ENCODE data around the gene FKBP11.

The FKBP11 gene

DNA sequence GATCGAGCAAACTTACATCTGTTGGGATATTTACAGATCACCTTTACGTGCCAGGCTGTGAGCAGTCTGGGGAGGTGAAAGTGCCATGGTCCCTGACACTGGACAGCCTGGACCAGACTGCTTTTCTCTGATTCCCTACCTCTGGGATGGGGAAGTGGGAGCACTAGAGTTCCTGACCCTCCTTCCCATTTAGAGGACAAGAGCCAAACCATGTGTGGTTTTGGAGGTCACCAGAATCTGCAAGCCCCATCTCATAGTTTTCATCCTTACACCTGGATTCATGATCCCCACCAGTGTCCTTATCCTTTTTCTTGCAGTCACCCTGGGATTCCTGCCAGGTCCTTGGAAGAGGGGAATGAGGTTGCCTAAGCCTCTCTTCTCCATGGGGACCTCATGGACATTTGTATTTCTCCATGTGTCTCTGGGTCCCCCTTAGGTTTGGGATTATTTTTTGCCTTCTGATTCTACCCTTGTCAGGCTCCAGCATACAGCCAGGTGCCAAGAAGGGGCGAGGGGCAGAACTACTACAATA lies 47.7 kb upstream of the FKBP11 start:
- H2AFZ ChIP-seq (ENCODE audit: low read length): no peak overlapping the region
- H3K79me2 ChIP-seq (ENCODE audit: low read length): no peaks in the 10 kb centered on the region
- H3K4me2 ChIP-seq (ENCODE audit: low read depth, low read length): no peak overlapping the region
- peaks cover 12% of the 10 kb centered on the region for H3K4me1 ChIP-seq (ENCODE audit: low read length)
- H3K9me3 ChIP-seq (replicated peaks; ENCODE audit: insufficient read depth, low read length): no peaks in the 10 kb centered on the region
- no peaks in the 10 kb centered on the region for H4K20me1 ChIP-seq (ENCODE audit: insufficient read depth, low read length)
- no peaks in the 10 kb centered on the region for H3F3A ChIP-seq (ENCODE audit: insufficient read depth, low read length)
- no peaks in the 10 kb centered on the region for H3K36me3 ChIP-seq (replicated peaks; ENCODE audit: insufficient read depth, low read length)
- TF ChIP-seq, protein P1, sequence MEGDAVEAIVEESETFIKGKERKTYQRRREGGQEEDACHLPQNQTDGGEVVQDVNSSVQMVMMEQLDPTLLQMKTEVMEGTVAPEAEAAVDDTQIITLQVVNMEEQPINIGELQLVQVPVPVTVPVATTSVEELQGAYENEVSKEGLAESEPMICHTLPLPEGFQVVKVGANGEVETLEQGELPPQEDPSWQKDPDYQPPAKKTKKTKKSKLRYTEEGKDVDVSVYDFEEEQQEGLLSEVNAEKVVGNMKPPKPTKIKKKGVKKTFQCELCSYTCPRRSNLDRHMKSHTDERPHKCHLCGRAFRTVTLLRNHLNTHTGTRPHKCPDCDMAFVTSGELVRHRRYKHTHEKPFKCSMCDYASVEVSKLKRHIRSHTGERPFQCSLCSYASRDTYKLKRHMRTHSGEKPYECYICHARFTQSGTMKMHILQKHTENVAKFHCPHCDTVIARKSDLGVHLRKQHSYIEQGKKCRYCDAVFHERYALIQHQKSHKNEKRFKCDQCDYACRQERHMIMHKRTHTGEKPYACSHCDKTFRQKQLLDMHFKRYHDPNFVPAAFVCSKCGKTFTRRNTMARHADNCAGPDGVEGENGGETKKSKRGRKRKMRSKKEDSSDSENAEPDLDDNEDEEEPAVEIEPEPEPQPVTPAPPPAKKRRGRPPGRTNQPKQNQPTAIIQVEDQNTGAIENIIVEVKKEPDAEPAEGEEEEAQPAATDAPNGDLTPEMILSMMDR (IDR thresholded peaks at IDR 0.05; ENCODE audit: low read length): no peak
- no peaks in the 10 kb centered on the region for H3K9me2 ChIP-seq (replicated peaks; ENCODE audit: insufficient read depth, low read length)
- H3K27ac ChIP-seq (ENCODE audit: low read length): no peak overlapping the region
- H3K4me3 ChIP-seq (ENCODE audit: low read length): no peak overlapping the region
- peaks cover 76% of the 10 kb centered on the region for H3K27me3 ChIP-seq (replicated peaks; ENCODE audit: insufficient read depth, low read length)
- no peak for DNase-seq
- no peak overlapping the region for H3K9ac ChIP-seq (ENCODE audit: low read length)

DNA sequence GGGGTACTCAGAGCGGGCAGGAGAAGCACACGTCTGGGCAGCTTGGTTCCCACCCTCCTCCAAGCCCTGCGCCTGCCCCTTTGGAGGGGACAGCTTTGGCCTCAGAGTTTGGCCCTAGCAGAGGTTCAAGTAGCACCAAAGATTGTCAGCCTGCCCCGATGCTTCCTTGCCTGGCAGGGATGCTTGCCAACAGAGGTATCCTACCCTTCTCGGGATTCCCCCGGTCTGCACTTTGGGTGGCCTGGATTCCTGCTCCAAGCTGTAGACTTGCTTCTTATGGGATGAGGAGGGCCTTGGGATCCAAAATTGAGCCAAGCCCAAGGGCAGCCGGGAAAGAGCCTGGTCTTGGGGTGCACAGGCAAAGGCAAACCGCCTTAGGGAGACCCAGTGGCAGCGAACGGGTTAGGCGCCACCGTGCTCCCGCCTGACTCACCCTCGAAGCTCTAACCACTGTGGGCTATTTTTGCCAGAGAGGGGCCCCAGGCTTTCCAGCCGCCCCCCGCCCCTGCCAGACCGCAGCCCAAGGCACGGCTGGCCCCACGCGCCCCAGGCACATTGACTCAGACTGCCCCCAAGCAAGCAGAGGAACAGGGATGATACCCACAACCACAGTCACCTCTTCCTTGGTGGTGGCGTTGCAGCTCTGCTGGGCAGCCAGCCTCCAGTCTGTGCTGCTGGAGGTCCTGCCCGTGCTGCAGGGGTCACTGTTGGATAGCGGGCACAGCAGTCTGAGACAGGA lies 47.1 kb upstream of the FKBP11 start:
- Histone ChIP-seq H3K27me3 (replicated peaks; ENCODE audit: insufficient read depth, low read length) (peaks cover 70% of the 10 kb centered on the region), H3K4me3 (ENCODE audit: low read length) (no peak overlapping the region), H3F3A (ENCODE audit: insufficient read depth, low read length) (no peaks in the 10 kb centered on the region), H3K27ac (ENCODE audit: low read length) (no peak overlapping the region), H3K9ac (ENCODE audit: low read length) (no peak overlapping the region), H3K36me3 (replicated peaks; ENCODE audit: insufficient read depth, low read length) (no peaks in the 10 kb centered on the region), H2AFZ (ENCODE audit: low read length) (no peak overlapping the region), H4K20me1 (ENCODE audit: insufficient read depth, low read length) (no peaks in the 10 kb centered on the region), H3K79me2 (ENCODE audit: low read length) (no peaks in the 10 kb centered on the region), H3K4me1 (ENCODE audit: low read length) (peaks cover 6% of the 10 kb centered on the region), H3K4me2 (ENCODE audit: low read depth, low read length) (peak overlapping the region; percentile 82; the same call in 1 of the 2 replicates), H3K9me3 (replicated peaks; ENCODE audit: insufficient read depth, low read length) (no peaks in the 10 kb centered on the region), H3K9me2 (replicated peaks; ENCODE audit: insufficient read depth, low read length) (no peaks in the 10 kb centered on the region)
- no peak for DNase-seq
- TF ChIP-seq EZH2phosphoT487 (IDR thresholded peaks at IDR 0.05; ENCODE audit: low read length): no peak
- TF ChIP-seq EZH2 (optimal IDR thresholded peaks at IDR 0.05; ENCODE audit: low read depth, low read length): no peak
- TF ChIP-seq, protein P1 (IDR thresholded peaks at IDR 0.05; ENCODE audit: low read length): no peak

DNA sequence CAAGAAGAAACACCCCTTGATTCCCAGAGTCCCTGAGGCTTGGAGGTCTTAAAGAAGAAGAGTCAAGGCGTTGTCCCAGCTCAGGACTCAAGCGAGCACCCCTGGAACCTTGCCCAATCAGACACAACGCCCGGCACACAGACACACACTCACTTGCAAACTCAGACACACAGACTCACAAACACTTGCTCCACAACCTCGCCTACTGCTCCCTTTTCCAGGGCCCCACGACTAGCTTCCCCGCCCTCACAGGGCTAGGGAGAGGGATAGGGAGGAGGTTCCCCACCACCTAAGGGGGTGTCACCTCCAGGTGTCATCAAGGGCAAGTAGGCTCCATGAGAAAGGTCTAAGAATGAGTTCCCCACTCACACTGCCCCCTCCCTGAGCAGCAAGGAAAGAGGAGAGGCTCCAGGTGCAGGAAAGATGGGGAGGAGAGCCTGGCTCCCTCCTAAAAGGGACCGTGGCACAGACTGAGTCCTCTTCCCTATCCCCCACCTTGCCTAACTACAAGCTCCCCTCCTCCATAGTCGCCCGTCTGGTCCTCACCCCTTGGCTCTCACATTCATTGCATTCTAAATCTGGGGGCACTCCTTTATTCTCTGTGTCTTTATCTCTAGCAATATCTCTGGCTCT lies 45.5 kb upstream of the FKBP11 start:
- H3K9me3 ChIP-seq (replicated peaks; ENCODE audit: insufficient read depth, low read length): no peaks in the 10 kb centered on the region
- H3K9me2 ChIP-seq (replicated peaks; ENCODE audit: insufficient read depth, low read length): no peaks in the 10 kb centered on the region
- H3F3A ChIP-seq (ENCODE audit: insufficient read depth, low read length): no peaks in the 10 kb centered on the region
- H3K4me2 ChIP-seq (ENCODE audit: low read depth, low read length): peak overlapping the region; percentile 82; the same call in 1 of the 2 replicates
- H3K4me3 ChIP-seq (ENCODE audit: low read length): peak overlapping the region; percentile 46; the same call in 1 of the 2 replicates
- no peak for DNase-seq
- H3K36me3 ChIP-seq (replicated peaks; ENCODE audit: insufficient read depth, low read length): no peaks in the 10 kb centered on the region
- H3K27me3 ChIP-seq (replicated peaks; ENCODE audit: insufficient read depth, low read length): peaks cover 58% of the 10 kb centered on the region
- no peak overlapping the region for H3K27ac ChIP-seq (ENCODE audit: low read length)
- peaks cover 15% of the 10 kb centered on the region for H3K4me1 ChIP-seq (ENCODE audit: low read length)
- no peaks in the 10 kb centered on the region for H4K20me1 ChIP-seq (ENCODE audit: insufficient read depth, low read length)
- H2AFZ ChIP-seq (ENCODE audit: low read length): no peak overlapping the region
- H3K9ac ChIP-seq (ENCODE audit: low read length): no peak overlapping the region
- H3K79me2 ChIP-seq (ENCODE audit: low read length): no peaks in the 10 kb centered on the region
- TF ChIP-seq EZH2phosphoT487 (IDR thresholded peaks at IDR 0.05; ENCODE audit: low read length): no peak
- TF ChIP-seq, protein P1 (IDR thresholded peaks at IDR 0.05; ENCODE audit: low read length): no peak

Measured in MM.1S (cell line).